GM18502 (cell line): Measurements from ENCODE around the gene LIG3.
"Not testable (repeated sequence)": the region's sequence is repeated elsewhere in the genome, so short reads cannot be mapped to it uniquely, and the experiment has no call there.

Experiments
- ATAC-seq: cut with Tn5 transposase; IDR thresholded peaks from one replicate; pipeline ENCODE4 v1.9.1; 2021; ENCODE audit warnings: mild to moderate bottlenecking; ENCODE audit not compliant: unreplicated experiment, poor library complexity

The LIG3 gene

DNA sequence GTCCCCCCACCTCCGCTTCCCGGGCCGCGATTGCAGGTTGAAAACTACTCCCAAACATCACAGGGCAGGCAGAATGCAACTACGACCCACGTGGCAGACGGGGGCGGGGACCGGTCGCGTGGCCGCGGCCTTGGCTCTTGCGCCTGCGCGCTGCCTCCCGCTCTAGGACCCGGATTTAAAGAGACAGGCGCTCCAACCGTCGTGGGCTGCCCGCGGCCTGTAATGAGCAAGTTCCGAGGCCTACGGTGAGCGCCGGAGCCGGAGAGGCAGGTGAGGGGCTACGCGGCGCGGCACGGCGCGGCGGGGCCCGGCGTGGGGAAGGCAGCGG, at the start of gene LIG3:
TSS of gene LIG3 (plus strand) at position 160 of the 328 bp plus-strand sequence. CDS start 2,494 bp downstream, outside the sequence.
- ATAC-seq = peak; percentile 81

- ATAC-seq = not testable (repeated sequence)
These were observed 29.5 kb upstream of the LIG3 start for GRCh38 chr17:34950780-34951179.

DNA sequence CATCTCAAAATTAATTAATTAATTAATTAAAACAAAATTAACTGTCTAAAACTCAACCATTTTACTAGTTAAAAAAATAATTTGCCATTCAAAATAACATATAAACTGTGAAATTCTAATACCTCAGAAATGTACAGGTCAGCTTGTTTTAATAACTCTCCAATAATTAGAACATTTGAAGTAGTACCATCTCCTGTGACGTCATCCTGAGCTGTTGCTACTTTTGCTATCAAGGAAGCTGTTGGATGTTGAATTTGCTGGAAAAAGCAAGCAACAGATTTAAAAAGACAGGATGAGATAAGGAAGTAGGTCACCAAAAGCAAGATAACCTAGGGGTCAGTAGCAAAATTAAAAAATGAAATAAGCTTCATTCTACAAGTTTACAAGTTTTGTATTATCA, 21.9 kb upstream of the LIG3 start:
- no peak for ATAC-seq

DNA sequence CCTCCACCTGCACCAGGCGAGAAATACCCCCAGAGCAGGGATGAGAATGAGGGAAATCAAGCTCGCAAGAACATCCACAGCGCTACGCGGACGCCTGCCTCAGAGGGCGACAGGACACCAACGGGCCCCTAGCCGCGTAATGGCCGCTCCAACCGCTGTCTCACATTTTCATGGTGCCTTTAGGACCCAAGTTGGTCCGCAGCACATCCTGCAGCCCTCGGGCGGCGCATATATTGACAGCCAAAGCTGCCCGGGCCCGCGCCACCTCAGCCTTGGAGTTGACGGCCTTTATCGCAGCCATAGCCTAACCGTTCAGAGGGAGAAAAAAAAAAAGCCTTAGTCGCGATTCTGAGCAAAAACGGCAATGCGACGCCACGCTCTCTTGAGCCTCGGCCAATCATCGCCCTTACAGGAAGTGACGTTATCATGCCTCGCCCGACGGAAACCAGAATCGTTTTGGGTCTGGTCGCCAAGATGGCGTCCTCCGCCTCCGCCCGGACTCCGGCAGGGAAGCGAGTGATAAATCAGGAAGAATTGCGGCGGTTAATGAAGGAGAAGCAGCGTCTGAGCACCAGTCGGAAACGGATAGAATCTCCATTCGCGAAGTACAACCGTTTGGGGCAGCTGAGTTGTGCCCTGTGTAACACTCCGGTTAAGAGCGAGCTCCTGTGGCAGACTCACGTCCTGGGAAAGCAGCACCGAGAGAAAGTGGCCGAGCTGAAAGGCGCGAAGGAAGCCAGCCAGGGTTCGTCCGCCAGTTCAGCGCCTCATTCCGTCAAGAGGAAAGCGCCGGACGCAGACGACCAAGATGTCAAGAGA, 19.0 kb upstream of the LIG3 start, which contains the start of the genes CCT6B and ZNF830:
TSS of gene CCT6B (minus strand) at position 368 of the 819 bp plus-strand sequence. CDS start at position 301, 67 bp downstream.
TSS of gene ZNF830 (plus strand) at position 448 of the 819 bp plus-strand sequence. CDS start at position 475, 27 bp downstream.
- ATAC-seq = peak; percentile 85

GRCh38 chr17:34974179-34974578, 6.1 kb upstream of the LIG3 start:
- no peak for ATAC-seq

DNA sequence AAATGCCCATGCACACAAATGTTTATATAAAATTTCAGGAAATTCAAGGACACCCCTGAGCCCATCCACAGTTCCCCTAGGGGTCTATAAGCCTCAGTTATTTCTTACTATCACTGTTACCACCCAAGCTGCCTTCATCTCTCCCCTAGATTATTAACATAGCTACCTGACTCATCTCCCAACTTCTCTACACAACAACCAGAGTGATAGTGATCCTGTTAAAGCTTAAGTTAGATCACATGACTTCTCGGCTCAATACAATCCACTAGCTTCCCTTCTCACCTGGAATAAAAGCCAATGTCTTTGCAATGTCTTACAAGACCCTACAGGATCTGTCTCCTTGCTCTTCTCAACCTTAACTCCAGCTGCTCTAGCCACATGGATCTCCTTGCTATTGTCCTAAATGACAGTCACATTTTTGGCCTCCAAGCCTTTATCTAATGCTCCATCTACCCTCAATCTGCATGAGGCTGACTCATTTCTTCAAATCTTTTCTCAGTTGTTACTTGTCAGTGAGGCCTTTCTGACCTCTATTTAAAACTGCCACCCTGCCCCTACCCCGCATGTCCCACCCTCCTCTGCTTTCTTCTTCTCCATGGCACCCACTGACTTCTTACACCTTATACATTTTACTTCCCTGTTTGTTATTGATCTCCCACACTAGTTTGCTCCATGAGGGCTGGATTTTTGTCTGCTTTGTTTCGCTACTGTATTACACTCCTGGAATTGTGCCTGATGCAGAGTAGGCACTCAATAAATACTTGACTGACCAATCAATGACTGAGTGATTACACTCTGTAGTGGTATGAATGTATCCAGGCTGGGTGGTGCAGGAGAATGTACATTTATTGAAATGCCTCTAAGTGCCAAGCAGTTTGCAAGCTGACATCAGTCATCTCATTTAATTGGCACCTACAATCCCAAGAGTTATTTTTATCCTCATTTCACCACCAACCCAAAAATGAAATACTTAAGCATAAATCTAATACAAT, 5.2 kb upstream of the LIG3 start:
- no peak for ATAC-seq

GRCh38 chr17:34979153-34979552, 1.2 kb upstream of the LIG3 start:
- ATAC-seq = no peak

DNA sequence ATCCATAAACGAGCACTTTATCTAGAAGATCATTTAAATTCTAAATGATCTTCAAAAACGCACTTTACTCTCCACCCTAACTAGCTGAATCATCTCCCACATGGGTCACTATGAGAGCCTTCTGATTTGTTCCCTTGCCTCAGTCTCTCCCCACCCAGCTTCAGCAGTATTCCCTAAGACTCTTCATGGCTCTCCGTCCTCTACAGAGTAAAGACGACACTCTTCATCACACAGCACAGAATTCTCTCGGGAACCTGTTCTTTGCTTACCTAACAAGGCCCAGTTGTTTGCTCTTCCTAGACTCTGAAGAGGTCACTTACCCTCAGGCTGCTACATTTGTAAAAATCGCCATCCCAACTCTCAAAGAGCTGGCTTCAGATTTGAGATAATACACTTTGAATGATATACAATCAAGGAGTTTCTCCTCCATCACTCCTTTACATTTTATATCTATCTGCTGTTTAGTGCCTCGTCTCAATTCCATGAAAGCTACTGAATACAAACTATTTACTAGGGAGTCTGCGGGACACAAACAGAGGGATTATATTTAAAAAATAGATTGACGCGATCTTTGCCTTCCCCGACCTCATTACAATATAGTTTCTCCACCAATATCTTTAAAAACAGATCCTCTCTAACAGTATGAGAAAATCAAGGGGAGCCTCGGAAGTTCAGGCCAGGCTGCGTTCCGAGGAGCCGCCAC, 511 bp upstream of the LIG3 start:
- ATAC-seq = no peak

DNA sequence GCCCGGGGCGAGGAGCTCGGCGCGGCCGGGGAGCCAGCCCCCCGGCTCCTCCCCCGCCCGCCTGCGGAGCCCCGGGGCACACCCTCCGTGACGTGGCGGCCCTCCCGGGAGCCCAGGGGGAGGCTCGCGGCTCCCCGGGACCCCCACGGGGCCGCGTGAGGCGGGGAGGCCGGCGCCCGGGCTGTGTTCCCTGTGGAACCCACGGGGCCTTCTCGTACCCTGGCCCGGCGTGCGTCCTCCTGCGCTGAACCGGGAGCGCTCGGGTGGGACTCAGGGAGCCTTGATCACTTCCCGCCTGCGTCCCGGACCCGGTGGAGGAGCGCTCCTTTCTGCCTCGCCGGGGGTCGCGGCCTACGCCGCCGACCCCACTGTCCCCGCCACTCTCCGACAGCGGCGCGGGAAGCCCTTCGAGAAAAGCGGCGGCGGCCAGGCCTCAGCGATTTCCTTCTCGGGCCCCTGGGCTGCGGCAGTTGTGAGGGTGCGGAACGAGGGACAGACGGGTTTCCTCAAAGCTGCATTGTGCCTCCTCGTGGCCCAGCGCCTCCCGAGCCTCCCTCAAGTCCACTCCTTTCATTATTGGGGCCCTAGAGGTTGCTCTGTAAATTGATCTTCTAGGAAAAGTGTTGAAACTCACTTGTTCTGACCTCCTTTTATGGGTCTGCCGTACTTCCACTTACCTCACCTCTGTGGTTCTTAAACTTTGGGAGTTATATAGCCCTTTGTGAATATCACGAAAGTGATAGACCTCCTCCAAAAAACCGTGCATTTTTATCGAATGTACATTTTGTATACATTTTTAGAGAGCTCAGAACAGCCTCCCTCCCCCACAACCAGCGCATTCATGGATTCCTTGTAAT, 597 bp downstream of the LIG3 start:
- peak; percentile 82 for ATAC-seq

DNA sequence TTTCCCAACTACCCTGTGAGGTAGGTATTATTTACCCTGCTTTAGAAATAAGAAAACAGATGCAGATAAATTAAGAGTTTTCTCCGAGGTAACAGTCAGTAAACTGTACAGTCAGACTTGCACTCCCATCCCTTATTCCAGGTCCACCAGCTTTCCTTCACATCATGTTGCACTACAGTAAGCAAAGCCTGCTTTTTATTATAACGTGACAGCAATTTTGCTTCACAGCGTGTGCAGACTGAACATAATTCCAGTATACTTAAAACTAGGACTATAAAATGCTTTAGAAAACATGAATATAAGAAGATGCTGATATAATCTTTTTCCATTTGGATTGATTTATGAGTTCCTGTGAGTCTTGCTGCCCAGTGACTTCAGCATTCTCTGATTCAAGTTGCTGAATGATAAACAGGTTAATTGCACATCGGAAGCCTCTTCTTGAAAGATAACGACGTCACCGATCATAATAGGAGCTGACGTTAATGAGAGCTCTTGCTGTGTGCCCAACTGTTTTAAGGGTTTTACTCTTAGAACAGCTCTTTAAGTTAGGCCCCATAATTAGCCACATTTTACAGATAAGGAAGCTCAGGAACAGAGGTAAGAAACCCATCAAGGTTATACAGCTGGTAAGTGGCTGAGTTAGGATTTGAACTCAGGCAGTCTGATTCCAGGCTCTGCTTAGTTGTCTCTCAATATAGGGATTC, 1.4 kb downstream of the LIG3 start:
- no peak for ATAC-seq

DNA sequence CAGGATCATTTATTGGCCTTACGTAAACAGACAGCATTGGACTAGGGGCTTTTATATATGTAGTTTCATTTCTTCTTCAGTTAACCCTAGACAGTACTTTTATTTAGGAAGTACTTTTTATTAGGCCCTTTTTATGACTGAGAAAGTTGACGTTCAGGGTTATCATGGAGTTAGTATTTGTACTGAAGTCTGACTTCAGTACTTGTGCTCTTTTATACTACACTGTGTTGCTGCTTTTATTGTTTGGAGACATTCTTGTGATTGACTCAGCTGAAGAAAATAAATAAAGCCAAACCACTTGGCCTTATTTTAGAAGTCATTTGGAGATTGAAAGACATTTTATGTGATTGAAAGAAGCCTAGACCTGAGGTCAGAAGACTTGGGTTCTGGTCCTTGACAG, 6.9 kb downstream of the LIG3 start:
- no peak for ATAC-seq

DNA sequence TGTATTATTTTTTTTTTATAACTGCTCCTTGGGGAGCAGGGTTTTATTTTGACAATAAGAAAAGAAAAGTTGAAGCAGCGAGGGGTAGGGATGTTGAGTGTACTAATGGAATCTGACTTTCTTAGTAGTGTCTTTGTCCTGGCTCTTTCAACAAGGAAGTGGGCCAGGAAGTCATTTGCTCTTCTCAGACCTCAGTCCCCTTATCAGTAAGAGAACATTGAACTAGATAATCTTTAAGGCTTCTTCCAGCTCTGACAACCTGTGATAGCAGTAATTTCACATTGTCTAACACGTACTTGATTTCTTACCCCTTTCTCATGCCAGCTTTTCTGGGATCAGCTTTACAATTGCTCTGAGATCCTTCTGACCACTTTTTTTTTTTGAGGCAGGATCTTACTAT, 8.3 kb downstream of the LIG3 start:
- ATAC-seq = no peak

DNA sequence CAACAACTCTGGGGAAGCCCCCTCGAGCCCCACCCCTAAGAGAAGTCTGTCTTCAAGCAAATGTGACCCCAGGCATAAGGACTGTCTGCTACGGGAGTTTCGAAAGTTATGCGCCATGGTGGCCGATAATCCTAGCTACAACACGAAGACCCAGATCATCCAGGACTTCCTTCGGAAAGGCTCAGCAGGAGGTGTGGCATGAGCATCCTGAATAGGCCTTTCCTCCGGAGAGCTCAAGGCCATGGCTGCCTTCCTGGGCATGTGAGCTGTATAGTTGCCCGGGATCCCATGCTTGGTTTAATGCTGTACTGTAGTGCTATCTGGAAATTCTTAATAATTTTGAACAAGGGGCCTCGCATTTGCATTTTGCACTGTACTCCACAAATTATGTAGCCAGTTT, 9.2 kb downstream of the LIG3 start:
- ATAC-seq = no peak

DNA sequence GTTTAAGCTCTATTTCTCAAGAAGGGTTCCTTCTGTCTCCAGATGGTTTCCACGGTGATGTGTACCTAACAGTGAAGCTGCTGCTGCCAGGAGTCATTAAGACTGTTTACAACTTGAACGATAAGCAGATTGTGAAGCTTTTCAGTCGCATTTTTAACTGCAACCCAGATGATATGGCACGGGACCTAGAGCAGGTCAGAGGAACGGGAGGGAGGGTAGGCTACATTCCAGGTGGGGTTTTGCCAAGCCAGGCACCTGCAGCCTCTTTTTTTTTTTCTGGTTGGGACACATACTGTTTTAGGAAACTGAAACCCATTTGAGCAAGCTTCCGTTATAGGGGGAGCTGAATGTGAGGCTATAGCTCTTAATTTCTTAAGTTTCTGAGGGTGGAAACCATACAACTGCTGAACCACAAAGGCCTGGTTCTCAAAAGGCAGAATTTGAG, 10.6 kb downstream of the LIG3 start:
- ATAC-seq = no peak

GRCh38 chr17:34991606-34992005, 11.3 kb downstream of the LIG3 start:
- ATAC-seq = no peak

DNA sequence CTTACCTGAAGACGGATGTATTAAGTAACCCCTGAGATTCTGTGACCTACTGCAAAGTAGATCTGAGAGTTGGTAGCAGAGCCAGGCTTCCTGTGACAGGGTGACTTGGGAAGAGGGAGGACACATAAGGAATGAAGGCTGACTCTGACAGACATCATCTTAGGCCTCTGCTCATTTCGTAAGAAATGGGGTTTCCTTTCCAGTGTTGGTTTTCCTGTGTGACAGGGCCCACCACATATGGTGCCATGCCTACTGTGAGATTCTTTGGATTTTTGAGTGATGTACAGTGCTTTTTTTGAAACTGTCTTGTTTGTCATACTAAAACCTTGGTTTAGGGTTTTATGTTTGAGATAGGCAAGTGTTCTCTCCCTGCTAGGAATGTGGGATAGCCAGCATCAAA, 12.7 kb downstream of the LIG3 start:
- no peak for ATAC-seq

DNA sequence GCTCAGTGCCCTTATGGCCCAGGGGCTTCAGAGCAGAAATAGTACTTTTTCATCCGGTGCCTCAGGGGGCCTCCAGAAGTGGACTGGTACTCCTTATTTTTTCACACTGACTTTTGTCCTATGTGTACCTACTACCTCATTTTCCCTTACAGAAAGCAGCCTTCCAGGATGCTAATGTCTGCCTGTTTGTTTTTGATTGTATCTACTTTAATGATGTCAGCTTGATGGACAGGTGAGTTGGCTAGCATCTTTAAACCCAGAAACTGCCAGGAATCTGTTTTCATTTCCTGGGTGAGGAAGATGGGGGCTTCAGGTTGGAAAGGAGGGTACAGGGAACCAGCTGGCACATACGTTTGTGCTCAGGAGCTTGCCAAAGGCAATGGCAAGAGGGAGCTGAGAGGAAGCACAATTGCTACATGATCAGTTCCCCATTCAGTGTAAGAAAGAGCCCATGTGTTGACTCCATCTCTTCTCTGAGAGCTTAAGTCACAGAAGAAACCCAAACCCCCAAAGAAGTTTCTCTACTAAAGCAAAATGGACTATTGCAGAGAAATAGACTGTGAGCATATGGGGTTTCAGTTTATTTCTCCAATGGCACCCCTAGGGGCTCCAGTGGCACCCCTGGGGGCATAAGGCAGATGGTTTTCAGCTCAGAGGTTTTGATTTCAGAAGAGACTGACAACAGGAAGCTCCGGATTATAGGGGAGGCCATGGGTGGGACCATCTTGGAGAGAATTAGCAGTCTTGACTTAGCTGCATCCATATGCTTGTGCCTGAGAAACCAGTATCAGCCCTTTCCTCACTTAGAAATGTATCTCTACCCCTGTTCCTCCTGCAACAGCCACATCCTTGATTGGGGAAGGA, 16.3 kb downstream of the LIG3 start:
- ATAC-seq = no peak

- ATAC-seq = no peak
These were observed 17.1 kb downstream of the LIG3 start for GRCh38 chr17:34997355-34997862.
